Effector memory CD4-positive, alpha-beta T cell (primary cell): ENCODE data around the gene SH2D2A.
A peak's percentile ranks its signal among the peaks of the same experiment; 100 is the strongest.

Experiments used
- DNase-seq, 3 donors: peaks; one replicate each; pipeline ENCODE4 v3.0.0-alpha.2; 2020
- H3K27ac ChIP-seq: 2 replicates; pipeline ENCODE4 v1.7.0; 2013; ENCODE audit warnings: mild to moderate bottlenecking, low read length, moderate library complexity; ENCODE audit not compliant: insufficient read depth, poor library complexity, severe bottlenecking
- H3K27me3 ChIP-seq: replicated peaks from 2 replicates; pipeline ENCODE4 v1.7.0; 2013; ENCODE audit warnings: mild to moderate bottlenecking, low read length; ENCODE audit not compliant: insufficient read depth, control insufficient read depth, poor library complexity, severe bottlenecking
- H3K36me3 ChIP-seq: 2 replicates; pipeline ENCODE4 v1.7.0; 2013; ENCODE audit warnings: mild to moderate bottlenecking, low read length, moderate library complexity; ENCODE audit not compliant: control insufficient read depth, insufficient read depth
- H3K4me1 ChIP-seq: 2 replicates; pipeline ENCODE4 v1.7.0; 2013; ENCODE audit warnings: low read length, mild to moderate bottlenecking; ENCODE audit not compliant: control insufficient read depth, insufficient read depth, poor library complexity, severe bottlenecking
- H3K4me3 ChIP-seq: 2 replicates; pipeline ENCODE4 v1.7.0; 2013; ENCODE audit warnings: low read length, low read depth, mild to moderate bottlenecking; ENCODE audit not compliant: insufficient read depth, poor library complexity, severe bottlenecking
- H3K9me3 ChIP-seq: 2 replicates; pipeline ENCODE4 v1.7.0; 2013; ENCODE audit warnings: mild to moderate bottlenecking, low read length, moderate library complexity; ENCODE audit not compliant: control insufficient read depth

The SH2D2A gene

DNA sequence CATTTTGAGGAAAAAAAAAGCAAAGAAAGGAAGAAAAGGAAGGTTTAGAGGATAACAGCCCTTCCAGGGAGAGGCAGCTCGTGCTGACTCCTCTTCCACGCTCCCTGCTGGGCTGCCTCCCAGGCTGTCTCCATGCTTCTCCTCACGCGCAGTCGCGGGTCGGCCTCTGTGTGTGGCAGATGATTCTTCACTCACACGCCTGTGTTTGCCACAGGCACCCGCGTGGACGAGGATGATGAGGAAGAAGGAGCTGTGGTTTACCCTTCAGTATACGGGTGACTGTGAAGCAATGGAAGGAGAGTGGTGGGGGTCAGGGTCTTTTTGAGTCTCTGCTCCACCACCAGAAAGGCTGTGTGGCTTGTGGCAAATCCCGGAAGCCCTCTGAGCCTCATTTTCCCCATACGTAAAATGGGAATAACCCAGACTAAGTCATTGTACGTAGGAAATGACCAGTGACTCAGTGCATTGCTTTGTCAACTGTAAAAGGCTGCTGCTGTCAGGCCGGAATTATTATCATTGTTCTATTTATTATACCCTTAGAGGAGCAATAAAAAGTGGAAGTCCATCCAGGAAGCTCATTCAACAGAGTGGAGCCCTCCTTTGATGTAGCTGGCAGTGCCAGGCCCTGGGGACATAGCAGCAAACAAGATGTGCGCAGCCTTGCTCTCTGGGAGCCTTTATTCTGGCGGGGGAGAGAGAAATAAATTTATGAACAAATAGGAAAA lies 11.9 kb upstream of the SH2D2A start:
- Histone ChIP-seq H3K36me3 (no peaks in the 10 kb centered on the region), H3K27ac (no peak overlapping the region), H3K4me3 (no peak overlapping the region), H3K27me3 (no peaks in the 10 kb centered on the region), H3K4me1 (no peaks in the 10 kb centered on the region), H3K9me3 (no peaks in the 10 kb centered on the region)
- no peak for DNase-seq

GRCh38 chr1:156826630-156827029 lies 10.0 kb upstream of the SH2D2A start:
- Histone ChIP-seq H3K9me3 (no peaks in the 10 kb centered on the region), H3K4me1 (no peaks in the 10 kb centered on the region), H3K36me3 (no peaks in the 10 kb centered on the region), H3K4me3 (no peak overlapping the region), H3K27me3 (no peaks in the 10 kb centered on the region), H3K27ac (no peak overlapping the region)
- DNase-seq, result no peak

- Histone ChIP-seq H3K4me1 (no peaks in the 10 kb centered on the region), H3K36me3 (no peaks in the 10 kb centered on the region), H3K27me3 (no peaks in the 10 kb centered on the region), H3K27ac (no peak overlapping the region), H3K4me3 (no peak overlapping the region), H3K9me3 (no peaks in the 10 kb centered on the region)
- no peak for DNase-seq
Measured at GRCh38 chr1:156823210-156823790, 6.7 kb upstream of the SH2D2A start.

GRCh38 chr1:156822680-156823079 lies 6.0 kb upstream of the SH2D2A start:
- DNase-seq, result no peak
- Histone ChIP-seq H3K27me3 (no peaks in the 10 kb centered on the region), H3K4me3 (no peak overlapping the region), H3K36me3 (no peaks in the 10 kb centered on the region), H3K9me3 (no peaks in the 10 kb centered on the region), H3K4me1 (no peaks in the 10 kb centered on the region), H3K27ac (no peak overlapping the region)

DNA sequence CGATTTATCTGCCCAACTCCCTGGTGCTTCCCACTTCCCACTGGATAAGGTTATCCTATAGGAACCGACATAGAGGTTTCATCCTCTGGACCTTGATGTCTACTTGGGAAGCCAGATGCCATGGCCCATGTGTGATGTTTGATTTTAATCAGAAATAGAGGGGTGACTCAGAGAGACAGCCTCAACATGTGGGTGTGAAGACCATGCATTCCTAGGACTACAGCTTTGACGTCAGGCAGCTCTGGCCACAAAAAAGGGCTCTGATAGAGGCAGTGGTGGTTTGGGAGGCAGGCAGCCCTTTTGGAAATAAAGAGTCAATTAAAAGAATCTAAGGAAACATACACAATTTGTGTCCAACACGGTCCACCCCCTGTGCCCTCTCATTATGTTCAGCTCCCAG lies 5.2 kb upstream of the SH2D2A start:
- Histone ChIP-seq H3K4me1 (peaks cover 8% of the 10 kb centered on the region), H3K27me3 (no peaks in the 10 kb centered on the region), H3K36me3 (no peaks in the 10 kb centered on the region), H3K4me3 (no peak overlapping the region), H3K9me3 (no peaks in the 10 kb centered on the region), H3K27ac (no peak overlapping the region)
- DNase-seq, result no peak

DNA sequence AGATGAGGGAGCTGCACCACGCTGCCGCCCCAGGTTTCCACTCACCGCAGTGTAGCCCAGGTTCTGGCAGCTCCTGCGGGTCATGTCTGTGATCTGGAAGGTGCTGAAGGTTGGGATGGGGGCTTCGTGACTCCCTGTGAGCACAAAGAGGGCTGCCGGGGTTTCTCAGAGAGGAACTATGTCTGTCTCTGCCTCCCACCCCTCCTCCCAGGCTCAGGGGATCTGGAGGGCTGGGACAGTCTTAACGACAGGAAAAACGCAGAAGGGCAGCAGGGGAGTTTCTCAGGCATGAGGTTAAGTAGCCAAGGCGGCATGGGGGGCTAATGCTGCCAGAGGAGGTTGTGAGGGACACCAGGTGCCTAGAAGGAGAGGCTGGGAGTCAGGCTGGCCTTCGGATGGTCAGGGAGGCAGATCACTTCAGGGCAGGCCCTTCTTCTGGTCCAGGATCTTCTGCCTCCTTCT lies 656 bp downstream of the SH2D2A start:
- peak overlapping the region; percentile 55 for H3K4me3 ChIP-seq
- H3K9me3 ChIP-seq, result no peaks in the 10 kb centered on the region
- peak overlapping the region; percentile 99 for H3K27ac ChIP-seq
- H3K36me3 ChIP-seq, result peaks cover 16% of the 10 kb centered on the region
- DNase-seq, result no peak
- H3K27me3 ChIP-seq, result no peaks in the 10 kb centered on the region
- H3K4me1 ChIP-seq, result peaks cover 50% of the 10 kb centered on the region

DNA sequence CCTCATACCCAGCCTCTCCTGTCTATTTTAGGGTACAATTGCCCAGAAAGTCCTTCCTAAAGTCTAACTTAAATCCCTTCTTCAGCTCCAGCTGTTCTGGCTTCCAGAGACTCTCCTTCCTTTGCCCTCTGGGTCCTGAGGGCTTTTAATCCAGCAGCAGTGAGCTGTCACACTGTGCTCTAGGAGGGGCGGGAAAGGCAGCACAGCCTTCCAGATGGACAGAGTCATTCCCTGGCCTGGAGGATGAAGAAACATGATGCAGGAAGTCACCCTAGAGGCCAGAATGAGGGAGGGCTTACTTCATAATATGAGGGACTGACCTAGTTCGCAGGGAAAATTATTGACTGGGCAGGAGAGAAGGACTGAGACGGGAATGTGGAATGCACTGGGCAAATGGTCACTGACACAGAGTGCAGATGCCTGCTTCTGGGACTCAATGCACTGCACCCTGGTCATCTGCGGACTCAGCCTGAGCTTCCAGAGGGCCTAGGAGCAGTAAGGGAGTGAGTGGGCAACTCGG lies 1.3 kb downstream of the SH2D2A start:
- Histone ChIP-seq H3K4me1 (peaks cover 50% of the 10 kb centered on the region), H3K36me3 (peaks cover 17% of the 10 kb centered on the region), H3K27ac (peak overlapping the region; percentile 99), H3K27me3 (no peaks in the 10 kb centered on the region), H3K9me3 (no peaks in the 10 kb centered on the region), H3K4me3 (peak overlapping the region; percentile 55)
- no peak for DNase-seq

DNA sequence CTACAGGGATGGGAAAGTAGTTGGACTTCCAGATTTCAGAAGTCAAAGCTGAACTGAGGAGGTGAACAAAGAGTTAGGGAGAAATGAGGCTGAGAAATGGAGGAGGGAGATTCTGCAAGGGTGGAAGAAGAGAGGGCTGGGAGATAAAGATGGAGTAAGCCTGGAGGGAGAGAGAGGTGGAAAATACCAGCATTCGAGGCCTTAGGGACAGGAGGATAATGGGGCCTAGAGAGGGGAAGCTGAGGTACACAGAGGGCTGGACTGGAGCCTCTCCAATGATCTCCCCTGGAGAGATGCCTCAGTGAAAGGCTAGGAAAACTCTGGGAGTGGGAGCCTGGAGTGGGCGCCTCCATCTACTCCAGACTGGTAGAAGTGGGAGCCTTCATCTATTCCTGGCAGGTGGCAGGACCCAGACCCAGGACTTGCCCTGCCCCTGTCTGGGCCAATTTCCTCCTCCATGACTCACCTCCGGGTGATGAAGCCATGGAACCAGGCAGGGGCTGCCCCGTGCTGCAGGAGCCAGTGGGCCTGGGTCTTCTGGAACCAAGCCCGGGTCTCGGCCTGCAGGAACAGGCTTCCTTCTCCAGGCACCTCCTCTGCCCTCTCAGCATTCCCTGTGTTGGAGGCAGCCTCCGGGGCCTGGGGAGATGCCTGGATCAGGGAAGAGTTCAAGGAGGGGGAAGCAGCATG lies 1.9 kb downstream of the SH2D2A start:
- Histone ChIP-seq H3K4me1 (peaks cover 50% of the 10 kb centered on the region), H3K27ac (peak overlapping the region; percentile 99), H3K36me3 (peaks cover 22% of the 10 kb centered on the region), H3K9me3 (no peaks in the 10 kb centered on the region), H3K4me3 (peak overlapping the region; percentile 55), H3K27me3 (no peaks in the 10 kb centered on the region)
- DNase-seq, result peak; percentile 54 to 66 (median 62)

- Histone ChIP-seq H3K27ac (peak overlapping the region; percentile 99), H3K27me3 (no peaks in the 10 kb centered on the region), H3K9me3 (no peaks in the 10 kb centered on the region), H3K36me3 (peaks cover 22% of the 10 kb centered on the region), H3K4me1 (peaks cover 50% of the 10 kb centered on the region), H3K4me3 (peak overlapping the region; percentile 55)
- peak; percentile 73 to 75 (median 75) for DNase-seq
Measured at GRCh38 chr1:156813750-156814570, 2.7 kb downstream of the SH2D2A start.
